A172 (cell line): ENCODE data around the gene DNMT1. TPM values are rescaled to one million over a fixed set of nuclear protein-coding genes. Genes with fewer than 3 reads are reported as not detected.

ENCODE experiments used
- DNase-seq: peaks from one replicate; pipeline ENCODE4 v3.0.0-alpha.2; 2015; ENCODE audit warnings: low spot score
- total RNA-seq: library from RNA; depleted of rRNA; stranded (reverse); fragments of >200 nt; shearing (Covaris generic); gene quantifications from 2 replicates; pipeline ENCODE4 v1.2.3, GENCODE V29; 2014; rRNA removed

The DNMT1 gene
- total RNA-seq, 1 experiment from 2014 or later = 132 TPM

- no peak for DNase-seq
Observed at GRCh38 chr19:10095622-10095947, 99.2 kb downstream of the DNMT1 start.

- DNase-seq = no peak
Observed at GRCh38 chr19:10093295-10094186, 101.2 kb downstream of the DNMT1 start.

- no peak for DNase-seq
Observed at GRCh38 chr19:10092648-10093294, 102.0 kb downstream of the DNMT1 start.

DNA sequence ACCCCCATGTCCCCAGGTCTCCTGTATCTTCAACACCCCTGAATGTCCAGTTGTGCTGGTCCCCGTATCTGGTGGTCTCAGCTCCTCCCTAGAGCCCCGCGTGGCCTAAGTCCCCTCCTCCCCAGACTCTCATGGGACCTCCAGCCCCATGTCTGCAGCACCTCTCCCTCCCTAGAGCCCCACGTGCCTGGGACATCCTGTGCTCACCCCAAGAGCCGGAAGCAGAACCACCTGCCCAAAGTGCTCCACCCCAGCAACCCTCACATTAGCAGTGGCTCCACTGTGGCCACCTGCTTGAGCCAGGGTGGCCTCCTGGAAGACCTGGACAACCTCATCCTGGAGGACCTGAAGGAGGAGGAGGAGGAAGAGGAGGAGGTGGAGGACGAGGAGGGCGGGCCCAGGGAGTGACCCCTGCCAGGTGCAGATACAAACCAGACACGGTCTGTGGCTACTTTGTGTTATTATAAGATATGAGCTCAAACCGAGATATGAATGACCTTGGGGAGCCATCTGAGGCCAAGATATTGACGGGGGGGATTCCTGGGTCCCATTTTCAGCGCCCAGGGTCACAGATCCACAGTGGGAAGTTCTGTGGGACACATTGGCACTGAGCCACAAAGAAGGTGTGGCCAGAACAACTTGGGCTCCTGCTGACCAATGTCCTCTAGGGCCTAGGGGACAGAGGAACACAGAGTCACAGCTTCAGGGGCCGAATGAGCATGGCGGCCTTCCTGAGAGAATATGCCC lies 102.7 kb downstream of the DNMT1 start:
- no peak for DNase-seq

DNA sequence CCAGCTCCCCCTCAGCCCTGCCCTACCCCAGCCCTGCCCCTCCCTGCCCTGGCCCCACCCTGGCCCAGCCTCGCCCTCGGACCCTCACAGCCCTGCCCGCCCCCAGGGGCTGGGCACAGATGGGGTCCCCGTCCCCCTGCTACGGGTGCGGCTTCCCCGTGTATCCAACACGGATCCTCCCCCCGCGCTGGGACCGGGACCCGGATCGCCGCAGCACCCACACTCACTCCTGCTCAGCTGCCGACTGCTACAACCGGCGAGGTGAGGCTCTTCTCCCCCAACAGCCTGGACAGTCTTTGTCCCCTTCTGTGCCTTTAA lies 103.4 kb downstream of the DNMT1 start:
- DNase-seq = no peak

GRCh38 chr19:10089801-10090375 lies 104.9 kb downstream of the DNMT1 start:
- DNase-seq = no peak

DNA sequence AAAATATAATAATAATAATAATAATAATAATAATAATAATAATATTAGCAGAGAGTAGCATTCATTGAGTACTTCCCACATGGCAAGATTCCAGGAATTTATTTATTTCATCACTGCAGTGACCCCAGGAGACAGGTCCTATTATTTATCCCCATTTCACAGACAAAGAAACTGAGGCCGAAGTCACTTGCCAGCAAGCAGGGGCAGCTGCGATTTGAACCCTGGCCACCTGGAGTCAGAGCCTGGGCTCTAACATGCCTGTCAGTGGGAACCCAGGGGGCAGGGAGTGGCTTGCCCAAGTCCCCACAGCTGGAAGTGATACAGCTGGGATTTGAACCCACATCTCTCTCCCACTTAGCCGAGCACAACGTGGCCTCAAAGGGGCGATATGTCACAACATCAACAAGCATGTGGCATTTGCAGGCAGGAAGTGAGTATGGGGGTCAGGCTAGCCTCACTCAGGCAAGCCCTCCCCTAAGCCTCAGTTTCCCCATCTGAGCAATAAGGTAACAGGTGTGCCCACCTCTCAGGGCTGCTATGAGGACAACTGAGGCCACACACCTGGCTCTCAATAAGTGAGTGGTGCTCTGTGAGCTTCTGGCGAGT lies 105.7 kb downstream of the DNMT1 start:
- no peak for DNase-seq

- DNase-seq = no peak
Observed at GRCh38 chr19:10087296-10088061, 107.3 kb downstream of the DNMT1 start.

GRCh38 chr19:10086591-10087192 lies 108.1 kb downstream of the DNMT1 start:
- no peak for DNase-seq

GRCh38 chr19:10085641-10086590 lies 108.8 kb downstream of the DNMT1 start, which contains the start of gene SHFL:
Gene SHFL (plus strand): TSS chr19:10086317. CDS start chr19:10086428, 111 bp downstream.
- DNase-seq = peak; percentile 59

DNA sequence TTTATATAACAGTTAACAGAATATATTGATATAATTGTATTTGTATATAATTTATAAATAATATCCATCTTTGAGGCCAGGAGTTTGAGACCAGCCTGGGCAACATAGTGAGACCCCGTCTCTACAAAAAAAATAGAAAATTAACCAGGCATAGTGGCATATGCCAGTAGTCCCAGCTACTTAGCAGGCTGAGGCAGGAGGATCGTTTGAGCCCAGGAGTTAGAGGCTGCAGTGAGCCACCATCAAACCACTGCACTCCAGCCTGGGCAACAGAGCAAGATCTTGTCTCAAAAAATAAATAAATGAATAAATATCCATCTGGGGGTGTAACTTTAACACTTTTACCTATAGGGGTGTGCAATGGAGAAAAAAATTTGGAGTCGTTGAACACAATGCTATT lies 110.0 kb downstream of the DNMT1 start:
- no peak for DNase-seq

GRCh38 chr19:10083911-10084310 lies 110.8 kb downstream of the DNMT1 start:
- no peak for DNase-seq

Other genes with a start within 250 kb of the DNMT1 start
- 0.02 and 0.22 TPM in 2 replicates for gene COL5A3, start 184.4 kb downstream of the DNMT1 start, total RNA-seq
- not detected in 2 replicates for gene RDH8, start 181.5 kb downstream of the DNMT1 start, total RNA-seq
- 16.5 and 20.4 TPM in 2 replicates for gene SHFL, start 108.6 kb downstream of the DNMT1 start, total RNA-seq
- gene ANGPTL6, start 92.3 kb downstream of the DNMT1 start, total RNA-seq = 0.47 and 0.86 TPM in 2 replicates
- gene PPAN, start 88.6 kb downstream of the DNMT1 start, total RNA-seq = 27.6 and 34.6 TPM in 2 replicates
- 1.5 and 2.9 TPM in 2 replicates for gene P2RY11, start 83.3 kb downstream of the DNMT1 start, total RNA-seq
- 305 and 379 TPM in 2 replicates for gene EIF3G, start 75.1 kb downstream of the DNMT1 start, total RNA-seq
- gene S1PR2, start 36.4 kb upstream of the DNMT1 start, total RNA-seq = 1.7 and 2.5 TPM in 2 replicates
- 130 and 157 TPM in 2 replicates for gene MRPL4, start 57.3 kb upstream of the DNMT1 start, total RNA-seq
- 0.22 TPM in 1 of 2 replicates, not detected in the other for gene ICAM1, start 76.2 kb upstream of the DNMT1 start, total RNA-seq
- 0.09 and 0.24 TPM in 2 replicates for gene ICAM4, start 92.0 kb upstream of the DNMT1 start, total RNA-seq
- gene ICAM5, start 95.0 kb upstream of the DNMT1 start, total RNA-seq = 0.19 and 0.53 TPM in 2 replicates
- 1.3 and 1.5 TPM in 2 replicates for gene ZGLP1, start 114.9 kb upstream of the DNMT1 start, total RNA-seq
- gene FDX2, start 121.1 kb upstream of the DNMT1 start, total RNA-seq = 50.7 and 57.2 TPM in 2 replicates
- 26.8 and 34.9 TPM in 2 replicates for gene RAVER1, start 138.6 kb upstream of the DNMT1 start, total RNA-seq
- gene ICAM3, start 144.7 kb upstream of the DNMT1 start, total RNA-seq = 3.6 and 8.9 TPM in 2 replicates
- gene TYK2, start 185.6 kb upstream of the DNMT1 start, total RNA-seq = 59.7 and 112 TPM in 2 replicates
- 260 and 268 TPM in 2 replicates for gene CDC37, start 208.6 kb upstream of the DNMT1 start, total RNA-seq
- gene PDE4A, start 225.6 kb upstream of the DNMT1 start, total RNA-seq = 0.41 and 1.3 TPM in 2 replicates